ENCODE measurements around the gene MPHOSPH6. TPM values are rescaled to one million over a fixed set of nuclear protein-coding genes. Genes with fewer than 3 reads are reported as not detected.
A peak's percentile ranks its signal among the peaks of the same experiment; 100 is the strongest.

Gene MPHOSPH6
- total and polyA plus RNA-seq, 2 of the 13 experiments (the other 11 are each of a cell fraction or from before 2014, with no cell fraction given) = 28.4 to 76.4 TPM

GRCh38 chr16:82129881-82130280 lies 40.1 kb downstream of the MPHOSPH6 start:
- no peak for FAIRE-seq
- ChIA-PET POLR2A (no interaction called here), CTCF (ENCODE audit: low intra/inter-chr PET ratio, low total read pairs) (no interaction called here)
- Histone ChIP-seq H3K36me3 (replicated peaks in 1 of 2; ENCODE audit: control insufficient read depth in 1 of 2, insufficient read depth in 2 of 2, low read length in 2 of 2) (no peaks in the 10 kb centered on the region), H2AFZ (ENCODE audit: low read length) (no peak overlapping the region), H3K4me3 (replicated peaks in 1 of 3; ENCODE audit: insufficient read depth in 1 of 3, low read depth in 2 of 3, low read length in 3 of 3) (no peak overlapping the region), H3K9me3 (ENCODE audit: low read length) (no peaks in the 10 kb centered on the region), H3K4me2 (ENCODE audit: low read depth, low read length) (no peak overlapping the region), H3K4me1 (ENCODE audit: insufficient read depth, low read length) (0 out of 2 replicates have a peak, but pooled peaks cover 5% of the 10 kb centered on the region), H3K27me3 (ENCODE audit: control insufficient read depth in 1 of 2, insufficient read depth in 2 of 2, low read length in 2 of 2) (no peaks in the 10 kb centered on the region), H4K20me1 (ENCODE audit: insufficient read depth, low read length) (no peaks in the 10 kb centered on the region), H3K79me2 (ENCODE audit: insufficient read depth, low read length) (no peaks in the 10 kb centered on the region), H3K27ac (ENCODE audit: extremely low read length, insufficient read depth, low read length) (no peak overlapping the region), H3K9ac (ENCODE audit: insufficient read depth, low read depth, low read length) (no peak overlapping the region)
- no peak for DNase-seq (ENCODE audit: low spot score)
- WGBS (ENCODE audit: low lambda C conversion rate) = 72% methylated on average over 3 of the region's 3 CpGs
- in situ Hi-C loops (cut with HindIII; ENCODE audit: extremely low pct_ligation_motif_present, low pct_unique_long_range_greater_than_20kb) = no loop called here
- intact Hi-C loops (cut with micrococcal nuclease; ENCODE audit: unreplicated experiment) = no loop called here
- ATAC-seq = no peak; the same call in 2 of the 3 replicates
- TF ChIP-seq, protein P1, sequence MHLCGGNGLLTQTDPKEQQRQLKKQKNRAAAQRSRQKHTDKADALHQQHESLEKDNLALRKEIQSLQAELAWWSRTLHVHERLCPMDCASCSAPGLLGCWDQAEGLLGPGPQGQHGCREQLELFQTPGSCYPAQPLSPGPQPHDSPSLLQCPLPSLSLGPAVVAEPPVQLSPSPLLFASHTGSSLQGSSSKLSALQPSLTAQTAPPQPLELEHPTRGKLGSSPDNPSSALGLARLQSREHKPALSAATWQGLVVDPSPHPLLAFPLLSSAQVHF (CRISPR knock-in tag; IDR thresholded peaks at IDR 0.05) = no peak
- TF ChIP-seq MAFK (conservative IDR thresholded peaks at IDR 0.05 in 1 of 2, IDR thresholded peaks at IDR 0.05 in 1 of 2; ENCODE audit: low read length in 2 of 2) = 0 out of 4 replicates have a peak, but pooled peaks of 1 of the 2 experiments have one; percentile 3
- BruUV-seq (replicated peaks) = no TSS peak

DNA sequence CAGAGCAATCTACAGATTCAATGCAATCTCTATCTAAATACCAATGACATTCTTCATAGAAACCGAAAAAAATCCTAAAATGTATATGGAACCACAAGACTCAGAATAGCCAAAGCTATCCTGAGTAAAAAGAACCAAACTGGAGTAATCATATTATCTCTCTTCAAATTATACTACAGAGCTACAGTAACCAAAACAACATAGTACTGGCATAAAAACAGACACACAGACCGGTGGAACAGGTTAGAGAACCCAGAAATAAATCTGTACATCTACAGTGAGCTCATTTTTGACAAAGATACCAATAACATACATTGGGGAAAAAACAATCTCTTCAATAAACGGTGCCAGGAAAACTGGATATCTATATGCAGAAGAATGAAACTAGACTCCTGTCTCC lies 45.4 kb downstream of the MPHOSPH6 start:
- POLR2A ChIA-PET = no interaction called here
- ATAC-seq (no peak), FAIRE-seq (no peak)
- TF ChIP-seq ZNF407 (CRISPR knock-in tag; IDR thresholded peaks at IDR 0.05; ENCODE audit: not compliant biosample characterization) = no peak
- TF ChIP-seq KLF16 (CRISPR knock-in tag; IDR thresholded peaks at IDR 0.05) = no peak
- no peak for TF ChIP-seq PITX1 (CRISPR knock-in tag; IDR thresholded peaks at IDR 0.05)
- TF ChIP-seq ZNF230 (CRISPR knock-in tag; IDR thresholded peaks at IDR 0.05) = no peak
- TF ChIP-seq HDAC6 (IDR thresholded peaks at IDR 0.05; ENCODE audit: low read depth, low read length) = no peak
- no peak for TF ChIP-seq ZNF501 (CRISPR knock-in tag; IDR thresholded peaks at IDR 0.05)
- TF ChIP-seq, protein P2, sequence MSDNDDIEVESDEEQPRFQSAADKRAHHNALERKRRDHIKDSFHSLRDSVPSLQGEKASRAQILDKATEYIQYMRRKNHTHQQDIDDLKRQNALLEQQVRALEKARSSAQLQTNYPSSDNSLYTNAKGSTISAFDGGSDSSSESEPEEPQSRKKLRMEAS (IDR thresholded peaks at IDR 0.05) = no peak
- TF ChIP-seq POLR2A (IDR thresholded peaks at IDR 0.05; ENCODE audit: insufficient read depth in 1 of 2, low read depth in 2 of 2, low read length in 2 of 2) = no peak

More for the DNA sequence above, 45.4 kb downstream of the MPHOSPH6 start:
- intact Hi-C loops (cut with micrococcal nuclease; ENCODE audit: unreplicated experiment) = no loop called here
- CTCF ChIA-PET (ENCODE audit: low intra/inter-chr PET ratio, low total read pairs) = no interaction called here
- Histone ChIP-seq H3K9me3 (ENCODE audit: low read length) (no peaks in the 10 kb centered on the region), H3K4me2 (ENCODE audit: low read depth, low read length) (no peak overlapping the region), H3K27me3 (ENCODE audit: control insufficient read depth in 1 of 2, insufficient read depth in 2 of 2, low read length in 2 of 2) (no peaks in the 10 kb centered on the region), H3K79me2 (ENCODE audit: insufficient read depth, low read length) (no peaks in the 10 kb centered on the region), H3K4me1 (ENCODE audit: insufficient read depth, low read length) (0 out of 2 replicates have a peak, but pooled peaks cover under 1% of the 10 kb centered on the region), H2AFZ (ENCODE audit: low read length) (no peak overlapping the region), H3K9ac (ENCODE audit: insufficient read depth, low read depth, low read length) (no peak overlapping the region), H3K4me3 (replicated peaks in 1 of 3; ENCODE audit: insufficient read depth in 1 of 3, low read depth in 2 of 3, low read length in 3 of 3) (no peak overlapping the region), H3K27ac (ENCODE audit: extremely low read length, insufficient read depth, low read length) (no peak overlapping the region), H3K36me3 (replicated peaks in 1 of 2; ENCODE audit: control insufficient read depth in 1 of 2, insufficient read depth in 2 of 2, low read length in 2 of 2) (no peaks in the 10 kb centered on the region), H4K20me1 (ENCODE audit: insufficient read depth, low read length) (no peaks in the 10 kb centered on the region)
- WGBS (ENCODE audit: low lambda C conversion rate) = 72% methylated on average over 3 of the region's 3 CpGs
- BruUV-seq (replicated peaks) = no TSS peak
- in situ Hi-C loops (cut with HindIII; ENCODE audit: extremely low pct_ligation_motif_present, low pct_unique_long_range_greater_than_20kb) = no loop called here
- DNase-seq (ENCODE audit: low spot score) = no peak

Measured in HepG2 (cell line).